Measurements from ENCODE around the gene CELSR1. TPM values are rescaled to one million over a fixed set of nuclear protein-coding genes. Genes with fewer than 3 reads are reported as not detected.

CELSR1 gene
- total RNA-seq, 1 experiment from 2014 or later: 19.6 TPM

DNA sequence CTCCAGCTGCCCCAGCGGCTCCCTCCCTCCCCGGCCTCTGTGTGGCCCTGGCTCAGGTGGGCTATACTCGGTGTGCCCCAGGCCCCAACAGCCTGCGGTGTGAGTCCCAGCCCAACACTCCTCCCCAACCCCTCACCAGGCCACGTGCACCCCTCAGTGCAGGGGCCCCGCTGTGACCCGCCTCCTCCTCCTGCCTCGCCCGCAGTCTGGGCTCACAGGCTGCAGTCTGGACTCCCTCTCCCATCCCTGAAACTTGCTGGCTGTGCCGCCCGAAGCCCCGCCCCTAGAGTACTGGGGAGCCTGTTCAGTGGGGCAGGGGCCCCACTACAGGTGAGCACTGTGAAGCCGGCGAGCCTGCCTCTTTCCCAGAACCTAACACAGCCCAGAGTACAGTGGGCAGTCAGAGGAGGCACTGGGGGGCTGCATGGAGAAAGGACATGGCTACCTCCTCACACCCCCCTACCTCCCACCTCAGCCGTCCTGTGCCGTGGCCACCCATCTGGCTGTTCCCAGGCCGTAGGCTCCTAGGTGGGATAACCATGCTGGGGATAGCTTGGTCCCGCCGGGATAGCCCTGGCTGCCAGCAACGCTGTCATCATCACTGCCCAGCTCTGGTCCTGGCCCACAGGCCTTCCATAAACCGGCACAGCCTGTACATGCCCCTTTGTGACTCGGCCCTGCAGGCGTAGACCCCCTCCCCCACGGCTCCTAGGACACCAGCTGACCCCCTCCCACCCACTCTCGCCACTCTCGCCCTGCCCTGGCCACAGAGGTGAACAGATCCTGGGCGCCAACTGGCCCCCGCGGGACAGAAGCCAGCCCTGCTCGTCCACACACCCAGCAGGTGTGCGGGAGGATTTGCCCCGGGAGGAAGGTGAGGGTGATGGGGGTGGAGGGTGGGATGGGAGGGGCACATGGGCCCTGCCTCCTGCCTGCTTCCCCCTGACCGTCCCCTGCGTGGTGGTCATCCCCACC is 29.7 kb downstream of the CELSR1 start:
- Histone ChIP-seq H3K27me3 (ENCODE audit: insufficient read depth, low read length) (no peaks in the 10 kb centered on the region), H3K9me2 (ENCODE audit: insufficient read depth) (no peaks in the 10 kb centered on the region), H3K4me3 (replicated peaks in 1 of 2; ENCODE audit: low read depth in 1 of 2, low read length in 2 of 2) (no peak overlapping the region), H3K4me2 (ENCODE audit: low read length) (no peak overlapping the region), H3K27ac (ENCODE audit: low read depth, low read length) (no peak overlapping the region), H3K4me1 (ENCODE audit: control insufficient read depth in 1 of 2, insufficient read depth in 2 of 2, low read length in 2 of 2) (peaks cover 0 to 1% of the 10 kb centered on the region in 2 experiments; a peak in 1 of 4 replicates), H3K36me3 (ENCODE audit: control insufficient read depth in 1 of 2, insufficient read depth in 2 of 2, low read length in 2 of 2) (no peaks in the 10 kb centered on the region), H2AFZ (ENCODE audit: low read depth, low read length, poor library complexity, severe bottlenecking) (no peak overlapping the region), H3K9ac (ENCODE audit: low read length) (no peak overlapping the region), H3K9me3 (ENCODE audit: control insufficient read depth in 1 of 2, insufficient read depth in 1 of 2, low read depth in 1 of 2, low read length in 2 of 2) (no peaks in the 10 kb centered on the region), H3K79me2 (ENCODE audit: insufficient read depth, low read length) (no peaks in the 10 kb centered on the region), H4K20me1 (ENCODE audit: insufficient read depth) (no peaks in the 10 kb centered on the region)
- DNase-seq (ENCODE audit: low read depth, low spot score) (no peak), ATAC-seq (no peak)
- ChIA-PET RAD21 (ENCODE audit: low non-redundant PET in 1 of 2, low total read pairs in 2 of 2, uncharacterized antibody in 2 of 2, unreplicated experiment in 2 of 2) (no interaction called here), POLR2A (no interaction called here), CTCF (no interaction called here)
- intact Hi-C loops (cut with micrococcal nuclease): no loop called here
- TF ChIP-seq POLR2AphosphoS5 (IDR thresholded peaks at IDR 0.05; ENCODE audit: low read depth, low read length) (no peak), RAD21 (IDR thresholded peaks at IDR 0.05; ENCODE audit: low read depth) (no peak), SIN3A (IDR thresholded peaks at IDR 0.05; ENCODE audit: low read depth) (no peak), CEBPB (IDR thresholded peaks at IDR 0.05; ENCODE audit: low read depth) (no peak), POLR2A (IDR thresholded peaks at IDR 0.05; ENCODE audit: borderline replicate concordance, extremely low read depth, insufficient read depth, insufficient read length) (no peak), CTCF (IDR thresholded peaks at IDR 0.05 in 2 of 3, conservative IDR thresholded peaks at IDR 0.05 in 1 of 3; ENCODE audit: borderline replicate concordance in 1 of 3, insufficient read depth in 1 of 3, low read depth in 2 of 3, low read length in 2 of 3) (no peak), SP1 (IDR thresholded peaks at IDR 0.05; ENCODE audit: low read depth) (no peak), EGR1 (IDR thresholded peaks at IDR 0.05; ENCODE audit: low read depth) (no peak), TCF7L2 (IDR thresholded peaks at IDR 0.05; ENCODE audit: borderline replicate concordance, extremely low read depth, insufficient read depth, insufficient read length) (no peak), EZH2phosphoT487 (IDR thresholded peaks at IDR 0.05; ENCODE audit: borderline replicate concordance) (no peak)
- TF ChIP-seq, protein P1, sequence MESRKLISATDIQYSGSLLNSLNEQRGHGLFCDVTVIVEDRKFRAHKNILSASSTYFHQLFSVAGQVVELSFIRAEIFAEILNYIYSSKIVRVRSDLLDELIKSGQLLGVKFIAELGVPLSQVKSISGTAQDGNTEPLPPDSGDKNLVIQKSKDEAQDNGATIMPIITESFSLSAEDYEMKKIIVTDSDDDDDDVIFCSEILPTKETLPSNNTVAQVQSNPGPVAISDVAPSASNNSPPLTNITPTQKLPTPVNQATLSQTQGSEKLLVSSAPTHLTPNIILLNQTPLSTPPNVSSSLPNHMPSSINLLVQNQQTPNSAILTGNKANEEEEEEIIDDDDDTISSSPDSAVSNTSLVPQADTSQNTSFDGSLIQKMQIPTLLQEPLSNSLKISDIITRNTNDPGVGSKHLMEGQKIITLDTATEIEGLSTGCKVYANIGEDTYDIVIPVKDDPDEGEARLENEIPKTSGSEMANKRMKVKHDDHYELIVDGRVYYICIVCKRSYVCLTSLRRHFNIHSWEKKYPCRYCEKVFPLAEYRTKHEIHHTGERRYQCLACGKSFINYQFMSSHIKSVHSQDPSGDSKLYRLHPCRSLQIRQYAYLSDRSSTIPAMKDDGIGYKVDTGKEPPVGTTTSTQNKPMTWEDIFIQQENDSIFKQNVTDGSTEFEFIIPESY (IDR thresholded peaks at IDR 0.05; ENCODE audit: extremely low read depth, insufficient replicate concordance, low read length): no peak
- BruUV-seq (replicated peaks): no TSS peak
